WERI-Rb-1 (cell line): ENCODE data around the gene SNX8.

Experiments used
- DNase-seq: peaks from one replicate; pipeline ENCODE4 v3.0.0-alpha.2; 2020
- H3K27ac ChIP-seq: fragments of 250-450 bp; sonication (Bioruptor Pico); 2 replicates; pipeline ENCODE4 v1.5.1; 2020; ENCODE audit warnings: mild to moderate bottlenecking, moderate library complexity
- H3K27me3 ChIP-seq: fragments of 250-450 bp; sonication (Bioruptor Pico); 2 replicates; pipeline ENCODE4 v1.5.1; 2021; ENCODE audit warnings: mild to moderate bottlenecking, low read depth, moderate library complexity; ENCODE audit not compliant: insufficient read depth, severe bottlenecking
- H3K36me3 ChIP-seq: fragments of 250-450 bp; sonication (Bioruptor Pico); 2 replicates; pipeline ENCODE4 v1.5.1; 2020; ENCODE audit warnings: mild to moderate bottlenecking, moderate library complexity
- H3K4me3 ChIP-seq: 2 replicates; pipeline ENCODE4 v1.5.1; 2011; ENCODE audit warnings: low read depth, mild to moderate bottlenecking, control low read depth, low read length
- H3K9me3 ChIP-seq: fragments of 250-450 bp; sonication (Bioruptor Pico); 2 replicates; pipeline ENCODE4 v1.5.1; 2021; ENCODE audit warnings: mild to moderate bottlenecking, moderate library complexity; ENCODE audit not compliant: severe bottlenecking
- TF ChIP-seq, protein P1 (sequence below): IDR thresholded peaks from 2 replicates; pipeline ENCODE4 v1.5.1; 2011; ENCODE audit warnings: low read depth, mild to moderate bottlenecking, control low read depth, inconsistent platforms, low read length

The SNX8 gene

DNA sequence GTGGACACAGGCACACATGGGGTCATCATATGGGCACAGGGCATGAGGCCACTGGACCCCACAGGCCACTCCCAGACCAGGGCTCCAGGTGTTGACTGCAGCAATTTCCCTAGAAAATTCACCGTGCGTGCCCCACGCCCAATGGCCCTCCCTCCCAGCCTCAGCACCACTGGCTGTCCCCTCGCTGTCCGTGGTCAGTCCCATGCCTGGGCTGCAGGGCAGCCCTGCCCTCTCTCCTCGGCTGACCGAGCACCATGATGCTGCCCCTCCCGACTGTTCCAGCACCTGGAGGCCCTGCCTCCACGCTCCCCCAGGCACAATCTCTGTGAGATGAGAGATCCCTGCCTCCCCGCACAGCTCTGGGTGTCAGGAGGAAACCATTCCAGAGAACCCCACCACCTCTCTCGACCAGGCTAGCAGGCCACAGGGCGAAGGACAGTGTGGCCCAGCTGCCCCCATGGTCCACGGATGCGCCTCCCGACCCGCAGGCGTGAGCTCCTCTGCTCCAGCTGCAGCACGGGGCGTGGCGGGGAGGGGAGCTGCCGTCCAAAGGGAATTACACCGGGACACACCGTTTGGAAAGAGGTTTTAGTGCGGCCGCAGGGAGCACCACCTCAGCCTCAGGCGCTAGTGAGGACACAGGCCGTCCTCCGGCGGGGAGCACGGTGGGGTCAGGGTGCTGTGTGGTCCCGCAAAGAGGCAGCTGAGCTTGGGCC lies 59.7 kb downstream of the SNX8 start:
- DNase-seq, result no peak
- Histone ChIP-seq H3K27ac (no peak overlapping the region), H3K4me3 (no peak overlapping the region), H3K27me3 (no peaks in the 10 kb centered on the region), H3K9me3 (no peaks in the 10 kb centered on the region), H3K36me3 (peaks cover 47% of the 10 kb centered on the region)
- TF ChIP-seq, protein P1, sequence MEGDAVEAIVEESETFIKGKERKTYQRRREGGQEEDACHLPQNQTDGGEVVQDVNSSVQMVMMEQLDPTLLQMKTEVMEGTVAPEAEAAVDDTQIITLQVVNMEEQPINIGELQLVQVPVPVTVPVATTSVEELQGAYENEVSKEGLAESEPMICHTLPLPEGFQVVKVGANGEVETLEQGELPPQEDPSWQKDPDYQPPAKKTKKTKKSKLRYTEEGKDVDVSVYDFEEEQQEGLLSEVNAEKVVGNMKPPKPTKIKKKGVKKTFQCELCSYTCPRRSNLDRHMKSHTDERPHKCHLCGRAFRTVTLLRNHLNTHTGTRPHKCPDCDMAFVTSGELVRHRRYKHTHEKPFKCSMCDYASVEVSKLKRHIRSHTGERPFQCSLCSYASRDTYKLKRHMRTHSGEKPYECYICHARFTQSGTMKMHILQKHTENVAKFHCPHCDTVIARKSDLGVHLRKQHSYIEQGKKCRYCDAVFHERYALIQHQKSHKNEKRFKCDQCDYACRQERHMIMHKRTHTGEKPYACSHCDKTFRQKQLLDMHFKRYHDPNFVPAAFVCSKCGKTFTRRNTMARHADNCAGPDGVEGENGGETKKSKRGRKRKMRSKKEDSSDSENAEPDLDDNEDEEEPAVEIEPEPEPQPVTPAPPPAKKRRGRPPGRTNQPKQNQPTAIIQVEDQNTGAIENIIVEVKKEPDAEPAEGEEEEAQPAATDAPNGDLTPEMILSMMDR, result no peak

DNA sequence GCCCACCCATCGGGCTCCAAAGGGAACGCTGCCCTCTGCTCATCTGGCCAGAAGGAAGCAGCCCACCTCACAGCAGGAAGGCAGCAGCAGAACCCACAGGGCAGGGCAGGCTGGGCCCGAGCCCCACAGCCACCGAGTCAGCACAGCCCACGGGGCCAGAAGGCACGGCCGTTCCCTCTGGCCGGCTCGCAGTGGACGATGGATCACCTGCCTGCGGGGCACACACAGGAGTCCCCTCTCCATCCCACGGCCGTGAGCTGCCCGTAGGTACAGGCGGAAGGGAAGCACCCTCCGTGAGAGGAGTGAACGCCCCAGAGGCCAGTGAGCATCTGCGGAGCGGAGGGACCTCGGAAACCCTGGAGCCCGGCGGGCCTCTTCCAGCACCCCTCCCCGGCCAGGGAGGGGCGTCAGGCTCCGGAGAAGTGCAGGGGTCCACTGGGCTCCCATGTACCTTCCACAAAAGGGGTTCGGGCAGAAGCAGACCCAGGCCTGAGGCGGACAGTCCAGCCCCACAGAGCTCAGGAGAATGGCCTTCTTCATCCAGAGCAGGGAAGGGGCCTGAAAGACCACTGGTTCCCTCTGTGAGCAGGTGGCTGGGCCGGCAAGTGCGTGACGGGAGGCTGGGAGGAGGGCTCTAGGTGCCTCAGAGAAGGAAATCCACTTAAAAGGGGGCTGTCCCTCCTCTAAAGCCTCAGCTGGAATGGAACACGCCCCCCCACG lies 60.6 kb downstream of the SNX8 start:
- H3K36me3 ChIP-seq, result peaks cover 52% of the 10 kb centered on the region
- no peaks in the 10 kb centered on the region for H3K9me3 ChIP-seq
- TF ChIP-seq, protein P1, result no peak
- no peak overlapping the region for H3K27ac ChIP-seq
- no peaks in the 10 kb centered on the region for H3K27me3 ChIP-seq
- no peak overlapping the region for H3K4me3 ChIP-seq
- DNase-seq, result peak; percentile 28

DNA sequence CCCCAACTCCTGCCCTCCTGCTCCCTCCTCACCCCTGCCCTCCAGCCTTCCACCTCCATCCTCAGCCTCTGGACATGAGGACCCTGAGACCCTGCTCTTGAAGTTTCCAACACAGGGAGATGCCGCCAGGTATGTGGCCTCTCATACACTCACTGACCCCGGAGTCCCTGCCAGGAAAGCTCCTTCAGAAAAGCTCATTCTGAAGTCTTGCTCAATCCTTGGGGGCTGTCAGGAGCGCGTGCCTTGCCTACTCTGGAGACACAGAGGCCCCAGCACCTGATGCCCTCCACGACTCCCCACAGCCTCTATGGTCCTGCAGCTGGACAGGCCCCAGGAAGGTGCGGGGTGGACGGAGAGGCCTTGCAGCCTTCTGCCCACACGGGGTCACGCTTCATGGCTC lies 61.2 kb downstream of the SNX8 start:
- Histone ChIP-seq H3K9me3 (no peaks in the 10 kb centered on the region), H3K27ac (no peak overlapping the region), H3K27me3 (no peaks in the 10 kb centered on the region), H3K36me3 (peaks cover 53% of the 10 kb centered on the region), H3K4me3 (no peak overlapping the region)
- DNase-seq, result no peak
- TF ChIP-seq, protein P1, result no peak

DNA sequence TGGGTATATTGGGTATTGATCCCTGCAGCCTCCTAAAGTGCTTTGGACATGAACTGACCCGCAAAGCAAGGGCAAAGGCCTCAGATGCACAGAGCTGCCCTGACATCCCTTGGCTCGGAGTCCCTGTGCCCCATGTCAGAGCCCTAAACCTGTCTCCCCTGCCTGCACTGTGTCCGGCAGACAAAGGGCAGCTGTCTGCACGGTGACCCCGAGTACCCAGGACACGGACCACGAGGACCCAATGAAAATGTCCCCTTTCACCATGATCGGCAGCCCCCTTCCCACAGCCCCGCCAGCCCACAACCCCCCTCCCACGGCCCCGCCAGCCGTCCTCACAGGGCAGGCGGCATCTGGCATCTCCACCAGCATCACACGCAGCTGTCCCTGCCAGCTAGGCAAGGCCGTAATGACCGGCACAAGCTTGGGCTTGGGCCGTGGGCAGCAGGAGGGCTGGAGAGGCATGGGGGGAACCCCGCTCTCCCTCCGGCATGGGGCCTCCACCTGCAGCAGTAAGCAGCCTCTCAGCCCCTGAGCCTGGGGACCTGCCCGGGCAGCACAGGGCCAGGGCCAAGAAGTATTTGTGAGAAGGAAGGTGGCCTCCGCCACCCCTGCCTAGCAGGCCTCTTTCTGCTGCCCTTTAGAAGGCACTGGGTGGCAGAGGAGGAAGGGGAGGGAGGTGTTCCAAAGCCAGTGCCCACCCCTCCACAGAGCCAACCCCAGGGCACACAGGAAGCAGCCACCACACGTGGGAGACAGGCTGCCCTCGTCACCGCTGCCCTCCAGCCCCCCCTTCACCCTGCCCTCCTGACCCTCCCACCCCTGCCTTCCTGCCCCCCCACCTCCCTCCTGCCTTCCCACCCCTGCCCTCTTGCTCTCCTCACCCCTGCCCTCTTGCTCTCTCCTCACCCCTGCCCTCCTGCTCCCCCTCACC lies 62.1 kb downstream of the SNX8 start:
- TF ChIP-seq, protein P1, result no peak
- Histone ChIP-seq H3K27ac (0 out of 2 replicates have a peak overlapping the region, but pooled peaks have one; percentile 31), H3K9me3 (no peaks in the 10 kb centered on the region), H3K4me3 (no peak overlapping the region), H3K27me3 (no peaks in the 10 kb centered on the region), H3K36me3 (peaks cover 48% of the 10 kb centered on the region)
- no peak for DNase-seq

DNA sequence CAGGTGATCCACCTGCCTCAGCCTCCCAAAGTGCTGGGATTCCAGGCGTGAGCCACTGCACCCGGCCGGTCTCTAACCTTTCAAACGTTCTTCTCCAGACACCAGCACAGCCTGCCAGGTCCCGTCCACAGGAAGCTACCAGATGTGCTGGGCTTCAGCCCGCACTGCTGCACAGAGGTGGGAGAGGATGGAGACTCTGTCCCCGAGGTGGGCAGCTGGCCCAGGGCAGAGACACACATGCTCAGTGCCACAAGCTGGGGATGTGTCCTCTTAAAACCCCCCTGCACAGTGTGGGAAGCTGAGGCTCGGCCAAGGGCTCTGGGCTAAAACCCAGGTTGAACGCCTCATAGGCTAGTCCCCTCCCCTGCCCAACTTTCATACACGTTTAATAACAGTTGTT lies 62.9 kb downstream of the SNX8 start:
- DNase-seq, result no peak
- H3K27me3 ChIP-seq, result no peaks in the 10 kb centered on the region
- H3K36me3 ChIP-seq, result peaks cover 41% of the 10 kb centered on the region
- H3K4me3 ChIP-seq, result no peak overlapping the region
- H3K27ac ChIP-seq, result no peak overlapping the region
- TF ChIP-seq, protein P1, result no peak
- H3K9me3 ChIP-seq, result no peaks in the 10 kb centered on the region
